GM18951 (cell line): ENCODE results near the gene GCC2.
"Not testable (repeated sequence)": the region's sequence is repeated elsewhere in the genome, so short reads cannot be mapped to it uniquely, and the experiment has no call there.

Experiments
- POLR2A ChIP-seq: IDR thresholded peaks from 4 replicates; pipeline ENCODE4 v1.6.1; 2011; ENCODE audit warnings: mild to moderate bottlenecking; ENCODE audit not compliant: insufficient read length, insufficient read depth; ENCODE audit errors: extremely low read depth
- in situ Hi-C: fragments of 300-500 bp; cut with MboI; formaldehyde crosslinking; loops from one replicate; pipeline ENCODE4 v1.12.0; 2022; ENCODE audit warnings: low sequenced_read_pairs, mixed read lengths, inconsistent platforms; ENCODE audit not compliant: unreplicated experiment

Gene GCC2

DNA sequence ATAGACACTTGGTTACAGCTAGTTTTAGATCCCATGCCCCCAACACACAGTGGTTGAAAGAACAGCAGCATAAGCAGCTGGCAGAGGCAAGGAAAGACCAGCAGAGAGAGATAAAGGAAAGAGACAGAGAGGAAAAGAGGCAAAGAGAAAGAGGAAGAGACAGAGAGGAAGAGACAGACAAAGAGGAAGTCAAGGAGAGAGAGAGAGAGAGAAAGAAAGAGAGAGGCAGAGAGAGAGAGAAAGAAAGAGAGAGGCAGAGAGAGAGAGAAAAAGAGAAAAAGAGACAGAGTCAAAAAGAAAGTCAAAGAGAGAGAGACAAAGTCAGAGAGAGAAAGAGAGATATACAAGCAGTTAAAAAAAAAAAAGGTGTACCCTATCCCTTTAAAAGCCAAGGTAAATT, 76.3 kb downstream of the GCC2 start:
- in situ Hi-C loops = not testable (repeated sequence)

DNA sequence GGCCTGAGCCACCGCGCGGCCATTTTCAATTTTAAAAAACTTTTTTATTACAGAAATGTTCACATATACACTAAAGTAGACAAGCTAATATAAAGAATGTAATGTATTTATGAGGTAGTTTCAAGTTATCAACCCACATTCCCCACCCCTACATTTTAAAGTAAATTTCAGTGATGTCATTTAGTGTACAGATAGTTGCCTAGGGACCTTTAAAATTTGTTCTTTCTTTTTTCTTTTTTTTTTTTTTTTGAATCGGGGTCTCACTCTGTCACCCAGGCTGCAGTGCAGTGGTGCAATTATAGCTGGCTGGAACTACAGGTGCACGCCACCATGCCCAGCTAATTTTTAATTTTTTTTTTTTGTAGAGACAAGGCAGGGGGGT, 82.7 kb downstream of the GCC2 start:
- TF ChIP-seq POLR2A = no peak
- in situ Hi-C loops = no loop called here

DNA sequence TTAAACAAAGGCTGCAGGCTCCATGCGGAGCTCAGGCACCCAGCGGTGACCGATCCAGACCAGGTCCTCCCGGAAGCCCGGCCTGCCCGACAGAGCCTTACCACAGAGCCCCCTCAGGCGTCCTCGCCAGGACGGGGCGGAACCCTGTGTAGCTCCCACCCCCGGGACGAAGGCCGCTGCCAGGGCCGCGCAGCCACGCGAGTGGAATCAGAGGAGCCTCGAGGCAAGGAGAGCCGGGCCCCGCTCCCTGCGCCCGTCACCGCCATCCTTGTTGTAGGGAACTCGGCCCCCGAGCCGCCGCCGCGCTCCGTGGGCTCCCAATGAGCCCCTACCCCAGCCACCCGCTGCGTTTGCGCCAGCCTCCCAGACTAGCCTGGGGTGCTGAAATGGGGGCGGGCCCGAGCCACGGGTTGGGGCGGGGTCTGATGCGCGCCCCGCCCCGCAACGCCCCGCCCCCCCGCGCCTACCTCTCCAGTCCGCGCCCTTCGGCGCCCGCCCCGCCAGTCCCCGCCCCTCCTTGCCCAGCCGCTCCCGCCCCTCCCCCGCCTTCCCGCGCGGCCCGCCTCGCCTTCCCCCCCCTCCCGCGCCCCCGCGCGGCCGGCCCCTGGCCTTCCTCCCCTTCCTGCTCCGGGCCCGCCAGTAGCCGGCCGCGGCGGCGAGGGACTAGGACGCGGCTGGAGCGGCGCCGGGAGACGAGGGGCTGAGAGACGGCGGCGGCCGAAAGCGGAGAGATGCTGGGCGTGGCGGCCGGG, 85.0 kb downstream of the GCC2 start, which contains the start of gene LIMS1:
Gene LIMS1, plus strand, starts transcription at position 639 of the 752 bp plus-strand sequence. Its CDS starts 93 bp downstream, at position 732.
- in situ Hi-C loops = no loop called here
- peak; percentile 89 for TF ChIP-seq POLR2A

DNA sequence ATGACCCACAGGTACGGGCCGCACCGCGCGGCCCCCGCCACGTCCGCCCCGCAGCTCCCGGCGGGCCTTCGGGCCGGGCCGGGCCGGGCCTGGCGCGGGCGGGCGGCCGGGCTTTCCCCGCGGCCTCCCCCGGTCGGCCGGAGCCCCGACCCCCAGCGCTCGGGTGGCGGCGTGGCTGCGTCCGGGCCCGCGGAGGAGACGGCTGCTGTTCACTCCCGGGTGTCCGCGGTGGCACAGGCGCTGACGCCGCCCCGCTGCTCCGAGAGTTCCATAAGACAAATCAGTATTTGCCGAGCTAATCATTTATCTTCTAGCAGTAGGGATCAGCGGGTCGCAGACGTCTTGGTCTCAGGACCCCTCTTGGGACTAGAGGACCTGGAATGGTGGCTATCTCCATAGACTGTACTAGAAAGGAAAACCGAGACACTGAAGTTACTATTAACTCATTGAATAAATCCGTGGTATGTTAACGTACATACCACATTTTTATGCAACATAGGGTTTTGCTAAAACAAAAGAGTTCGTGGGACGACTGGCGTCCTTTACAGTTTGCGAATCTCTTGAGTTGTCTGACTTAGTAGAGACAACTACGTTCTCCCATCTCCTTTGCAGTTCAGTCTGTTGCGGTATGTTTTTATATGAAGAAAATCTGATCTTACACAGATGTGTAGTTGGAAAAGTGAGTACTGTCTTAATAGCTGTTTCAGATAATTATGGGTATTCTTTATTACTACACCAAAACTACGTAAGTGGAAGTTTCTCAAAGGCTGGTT, 85.8 kb downstream of the GCC2 start:
- TF ChIP-seq POLR2A = no peak
- in situ Hi-C loops = no loop called here

DNA sequence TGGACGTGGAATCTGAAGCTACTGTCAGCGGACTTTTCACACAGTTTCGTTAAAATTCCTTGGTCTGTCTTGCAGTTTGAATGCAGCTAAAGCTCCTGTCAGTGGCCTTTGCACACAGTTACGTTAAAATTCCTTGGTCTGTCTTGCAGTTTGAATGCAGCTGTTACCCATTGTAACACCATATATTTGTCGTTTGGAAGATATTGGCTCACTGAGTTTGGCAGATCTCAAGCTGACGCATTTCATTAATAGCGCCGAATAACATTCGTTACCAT, 86.3 kb downstream of the GCC2 start:
- no peak for TF ChIP-seq POLR2A
- in situ Hi-C loops = no loop called here

DNA sequence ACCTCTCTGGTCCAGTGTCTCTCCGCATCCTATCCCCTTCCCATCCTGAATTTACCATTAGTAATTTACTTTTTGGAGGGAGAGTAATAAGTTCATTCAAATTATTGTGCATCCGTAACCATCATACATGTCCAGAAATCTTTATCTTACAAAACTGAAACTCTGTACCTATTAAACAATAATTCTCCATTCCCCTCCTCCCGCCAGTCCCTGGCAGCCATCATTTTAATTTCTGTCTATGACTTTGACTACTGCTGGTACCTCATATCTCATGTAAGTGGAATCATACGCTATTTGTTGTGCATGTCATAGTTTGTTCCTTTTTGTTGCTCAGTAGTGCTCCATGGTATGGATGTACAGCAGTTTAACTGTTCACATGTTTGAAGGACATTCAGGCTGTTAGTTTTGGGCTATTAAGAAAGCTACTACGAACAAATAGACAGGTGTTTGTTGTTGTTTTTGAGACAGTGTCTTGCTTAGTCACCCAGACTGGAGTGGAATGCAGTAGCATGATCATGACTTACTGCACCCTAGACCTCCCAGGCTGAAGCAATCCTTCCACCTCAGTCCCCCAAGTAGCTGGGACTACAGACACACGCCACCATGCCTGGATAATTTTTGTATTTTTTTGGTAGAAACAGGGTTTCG, 87.3 kb downstream of the GCC2 start:
- in situ Hi-C loops = no loop called here
- no peak for TF ChIP-seq POLR2A

DNA sequence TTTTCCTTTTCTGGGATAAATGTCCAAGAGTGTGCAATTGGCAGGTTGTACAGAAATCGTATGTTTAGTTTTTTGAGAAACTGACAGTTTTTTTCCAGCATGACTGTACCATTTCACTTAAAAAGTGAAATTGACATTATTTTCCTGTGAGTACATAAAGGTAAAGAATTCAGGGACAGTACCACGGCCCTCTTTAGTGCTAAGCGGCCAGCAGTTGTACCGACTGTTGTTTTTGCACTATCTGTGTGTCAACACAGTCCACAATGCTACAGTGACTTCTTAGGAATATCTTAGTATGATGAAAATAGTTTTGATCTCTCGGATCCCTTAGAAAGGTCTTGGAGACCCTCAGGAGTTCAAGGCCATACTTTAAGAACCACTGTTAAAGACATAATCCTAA, 87.9 kb downstream of the GCC2 start:
- in situ Hi-C loops = no loop called here

DNA sequence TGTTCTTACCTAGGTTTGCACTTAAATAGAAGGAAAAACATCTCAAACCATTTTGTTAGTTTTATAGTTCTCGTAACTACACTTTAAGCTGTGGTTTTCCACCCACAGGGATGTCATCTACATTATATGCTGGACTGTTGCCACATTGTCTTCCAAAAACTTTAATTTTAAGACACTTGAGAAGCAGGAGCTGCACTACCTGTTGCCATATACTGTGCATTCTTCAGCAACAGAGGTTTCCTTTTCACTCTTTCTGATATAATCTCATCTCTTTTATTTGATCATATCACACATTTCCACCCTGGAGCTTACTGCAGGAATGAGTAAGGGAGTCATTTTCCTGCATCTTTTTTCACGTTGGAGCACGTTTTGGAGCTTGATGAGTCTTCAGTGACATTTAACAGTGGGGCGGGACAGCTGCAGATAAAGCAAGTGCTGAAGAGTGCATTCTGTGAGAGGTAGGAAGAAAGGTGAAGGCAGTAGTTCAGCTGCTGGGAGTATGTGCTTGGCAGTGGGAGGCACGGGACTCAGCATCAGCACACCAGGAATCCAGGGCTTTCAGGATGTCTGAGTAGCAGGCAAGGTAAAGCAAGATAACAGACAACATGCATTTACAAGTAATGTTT, 89.1 kb downstream of the GCC2 start:
- in situ Hi-C loops = no loop called here
- no peak for TF ChIP-seq POLR2A

More for the DNA sequence above, 87.9 kb downstream of the GCC2 start:
- TF ChIP-seq POLR2A = no peak

DNA sequence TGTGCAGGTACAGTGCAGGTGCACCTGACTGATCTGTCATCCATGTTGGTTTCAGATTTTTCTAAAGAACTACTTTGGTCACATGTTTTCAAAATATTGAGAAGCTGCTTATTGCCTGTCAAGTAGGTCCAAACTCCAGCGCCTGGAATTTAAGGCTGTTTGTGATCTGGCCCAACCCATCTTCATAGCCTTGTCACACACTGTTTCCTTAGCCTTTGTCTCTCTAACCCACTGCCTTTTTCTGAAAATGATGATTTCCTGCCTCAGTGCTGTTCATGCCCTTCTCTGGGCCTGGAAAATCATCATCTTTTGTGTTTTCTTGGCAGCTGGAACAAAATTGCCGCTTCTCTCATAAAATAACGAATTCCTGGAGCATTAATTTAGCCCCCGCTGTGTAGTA, 92.4 kb downstream of the GCC2 start:
- in situ Hi-C loops = no loop called here
- TF ChIP-seq POLR2A = no peak

DNA sequence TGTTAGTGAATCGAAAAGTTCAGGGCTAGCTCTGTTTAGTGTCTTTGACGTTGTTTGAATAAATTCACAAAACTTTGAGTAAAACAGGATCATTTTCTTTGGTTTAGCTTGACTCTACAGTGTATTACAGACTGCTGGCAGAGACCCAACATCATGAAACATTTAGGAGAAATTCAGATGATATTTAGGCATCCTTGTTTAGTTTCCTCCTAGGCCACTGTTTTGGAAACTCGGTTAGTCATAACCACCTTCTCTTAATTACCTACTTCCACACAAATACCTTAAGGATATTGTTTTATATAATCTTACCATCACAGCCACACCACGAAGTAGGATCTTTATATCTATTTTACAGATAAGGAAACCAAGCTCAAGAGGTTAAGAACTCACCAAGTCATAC, 93.1 kb downstream of the GCC2 start:
- no peak for TF ChIP-seq POLR2A
- in situ Hi-C loops = no loop called here

DNA sequence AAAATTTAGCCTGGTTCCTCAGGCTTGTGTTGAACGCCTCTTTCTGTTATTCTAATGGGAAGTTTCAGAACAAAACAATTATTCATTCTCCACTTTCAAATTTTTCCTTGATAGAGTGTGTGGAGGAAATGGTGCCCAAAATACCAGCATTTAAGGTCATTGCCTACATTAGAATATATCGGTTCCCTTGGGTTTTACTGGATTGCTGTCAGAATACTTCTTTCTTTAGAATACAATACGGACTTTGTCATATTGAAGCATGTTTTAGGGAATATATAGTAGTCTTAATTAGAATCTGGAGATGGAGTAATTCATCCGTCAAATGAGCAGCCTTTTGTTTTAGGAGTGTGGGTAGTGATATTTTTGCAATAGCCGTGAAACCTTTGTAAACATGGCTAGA, 98.6 kb downstream of the GCC2 start:
- in situ Hi-C loops = no loop called here
- no peak for TF ChIP-seq POLR2A

DNA sequence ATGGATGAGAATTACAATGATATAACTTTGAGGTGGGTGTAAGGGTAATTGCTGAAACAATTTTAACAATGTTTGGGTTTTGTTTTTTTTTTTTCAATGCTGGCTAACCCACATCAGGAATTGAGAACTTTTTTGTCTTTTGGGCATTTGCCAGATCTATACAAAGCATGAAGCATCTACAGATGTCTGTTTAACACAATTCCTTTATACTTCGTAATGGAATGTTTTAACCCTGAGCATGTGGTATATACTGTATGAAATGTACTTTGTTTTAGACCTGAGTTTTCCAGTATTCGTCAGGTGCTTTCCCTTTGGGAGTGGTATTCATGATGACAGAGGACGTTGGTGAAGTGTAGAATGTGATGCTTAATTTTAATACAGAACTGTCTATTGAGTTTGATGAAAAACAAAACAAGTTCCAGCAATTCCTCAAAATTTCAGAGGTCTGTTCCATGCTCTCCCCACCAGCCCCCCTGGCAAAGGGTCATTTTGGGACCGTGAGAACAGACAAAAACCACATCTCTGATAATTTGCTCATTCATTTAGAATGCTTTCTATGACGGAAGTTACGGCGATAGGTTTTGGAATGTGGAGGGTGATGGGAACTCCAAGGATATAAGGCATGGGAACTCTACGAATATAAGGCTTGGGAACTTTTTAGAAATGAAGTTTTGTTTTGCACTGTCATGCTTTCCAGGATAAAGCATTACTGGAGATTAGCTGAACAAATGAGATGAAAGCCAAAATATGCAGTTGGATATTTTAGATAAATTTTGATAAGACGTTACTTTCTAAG, 99.4 kb downstream of the GCC2 start:
- in situ Hi-C loops = no loop called here
- TF ChIP-seq POLR2A = no peak

DNA sequence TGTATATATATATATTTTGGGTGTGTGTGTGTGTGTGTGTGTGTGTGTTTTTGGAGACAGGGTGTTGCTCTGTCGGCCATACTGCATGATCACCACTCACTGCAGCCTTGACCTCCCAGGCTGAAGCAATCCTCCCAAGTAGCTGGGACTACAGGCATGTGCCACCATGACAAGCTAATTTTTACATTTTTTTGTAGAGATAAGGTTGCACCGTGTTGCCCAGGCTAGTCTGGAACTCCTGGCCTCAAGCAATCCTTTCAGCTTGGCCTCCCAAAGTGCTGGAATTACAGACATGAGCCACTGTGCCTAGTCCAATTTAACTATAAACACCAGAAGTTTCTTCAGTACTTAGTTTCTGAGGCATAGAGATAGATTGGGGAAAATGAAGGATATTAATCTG, 103.6 kb downstream of the GCC2 start:
- TF ChIP-seq POLR2A = no peak
- in situ Hi-C loops = no loop called here

DNA sequence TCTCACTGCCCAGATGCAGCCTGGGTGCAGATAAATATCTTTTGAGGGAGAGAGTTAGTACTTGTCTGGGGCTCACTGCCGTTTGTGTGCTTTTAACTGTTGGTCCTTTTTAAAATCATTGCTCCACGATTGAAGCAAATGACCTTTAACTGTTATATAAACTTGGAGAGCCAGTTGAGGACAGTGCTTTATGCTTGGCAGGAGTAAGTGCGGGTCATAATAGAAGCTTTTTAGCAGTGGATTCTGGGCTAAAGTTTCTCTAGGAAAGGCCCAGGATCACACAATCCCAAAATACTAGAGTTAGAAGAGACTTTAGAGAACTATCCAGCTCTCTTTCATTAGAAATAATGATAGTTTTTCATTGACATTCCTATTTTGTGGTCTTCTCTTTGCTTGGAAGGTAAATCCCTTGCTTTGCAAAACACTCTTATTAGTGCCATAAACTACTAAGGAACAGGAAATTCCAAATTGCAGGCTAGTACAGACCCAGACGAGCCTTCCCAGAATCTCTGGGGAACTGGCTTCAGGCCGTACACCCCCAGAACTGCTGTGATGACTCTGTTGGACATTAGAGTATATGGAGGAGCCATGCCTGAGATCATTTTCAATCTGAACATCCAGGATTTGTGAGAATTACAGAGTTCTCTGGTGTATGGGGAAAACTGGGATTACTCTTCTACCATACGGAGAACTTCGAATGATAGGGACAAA, 104.4 kb downstream of the GCC2 start:
- TF ChIP-seq POLR2A = no peak
- in situ Hi-C loops = no loop called here
